ENCODE results near the gene SYTL3. TPM values are rescaled to one million over a fixed set of nuclear protein-coding genes. Genes with fewer than 3 reads are reported as not detected.

The SYTL3 gene
- total RNA-seq, 1 experiment from 2014 or later, result 0.65 TPM

DNA sequence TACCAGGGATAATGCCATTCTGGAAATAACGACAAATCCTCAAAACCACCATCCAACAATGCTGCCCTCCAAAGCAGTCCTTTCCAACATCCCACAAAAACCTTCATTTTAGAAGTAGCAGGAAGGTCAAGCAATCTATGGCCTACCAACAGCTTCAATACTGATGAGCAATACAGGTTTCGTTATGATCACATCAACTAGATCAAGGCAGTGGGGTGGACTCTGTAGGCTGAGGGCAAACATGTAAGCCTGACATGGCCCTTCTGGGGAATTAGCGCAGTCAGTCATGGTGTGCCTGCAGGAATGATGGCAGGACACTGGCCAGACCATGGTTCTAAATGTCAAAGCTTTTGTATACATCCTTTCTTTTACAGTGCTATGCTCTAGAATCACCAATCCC, 127.7 kb downstream of the SYTL3 start:
- Mint-ChIP-seq H3K4me3 (ENCODE audit: unreplicated experiment) (no peak overlapping the region), H3K27me3 (ENCODE audit: insufficient read depth, unreplicated experiment) (no peaks in the 10 kb centered on the region), H3K9me3 (ENCODE audit: unreplicated experiment) (no peaks in the 10 kb centered on the region), H3K27ac (ENCODE audit: low read depth, unreplicated experiment) (no peak overlapping the region), H3K36me3 (ENCODE audit: insufficient read depth, unreplicated experiment) (peaks cover 99% of the 10 kb centered on the region), H3K4me1 (ENCODE audit: insufficient read depth, unreplicated experiment) (peaks cover 23% of the 10 kb centered on the region)
- BruUV-seq (replicated peaks), result no TSS peak
- no peak for DNase-seq (ENCODE audit: unreplicated experiment)
- ChIA-PET CTCF (interaction anchor here (1.2 kb wide), 1 partner anchor 73 kb away, joined by 3 read pairs; no protein-coding TSS in a partner anchor), POLR2A (interaction anchor here (0.7 kb wide), 1 partner anchor 263 kb away, joined by 3 read pairs; no protein-coding TSS in a partner anchor)
- intact Hi-C loops (cut with micrococcal nuclease), result no loop called here
- TF ChIP-seq, protein P1, sequence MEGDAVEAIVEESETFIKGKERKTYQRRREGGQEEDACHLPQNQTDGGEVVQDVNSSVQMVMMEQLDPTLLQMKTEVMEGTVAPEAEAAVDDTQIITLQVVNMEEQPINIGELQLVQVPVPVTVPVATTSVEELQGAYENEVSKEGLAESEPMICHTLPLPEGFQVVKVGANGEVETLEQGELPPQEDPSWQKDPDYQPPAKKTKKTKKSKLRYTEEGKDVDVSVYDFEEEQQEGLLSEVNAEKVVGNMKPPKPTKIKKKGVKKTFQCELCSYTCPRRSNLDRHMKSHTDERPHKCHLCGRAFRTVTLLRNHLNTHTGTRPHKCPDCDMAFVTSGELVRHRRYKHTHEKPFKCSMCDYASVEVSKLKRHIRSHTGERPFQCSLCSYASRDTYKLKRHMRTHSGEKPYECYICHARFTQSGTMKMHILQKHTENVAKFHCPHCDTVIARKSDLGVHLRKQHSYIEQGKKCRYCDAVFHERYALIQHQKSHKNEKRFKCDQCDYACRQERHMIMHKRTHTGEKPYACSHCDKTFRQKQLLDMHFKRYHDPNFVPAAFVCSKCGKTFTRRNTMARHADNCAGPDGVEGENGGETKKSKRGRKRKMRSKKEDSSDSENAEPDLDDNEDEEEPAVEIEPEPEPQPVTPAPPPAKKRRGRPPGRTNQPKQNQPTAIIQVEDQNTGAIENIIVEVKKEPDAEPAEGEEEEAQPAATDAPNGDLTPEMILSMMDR (IDR thresholded peaks at IDR 0.05; ENCODE audit: unreplicated experiment), result no peak

- no peak overlapping the region for H3K27ac Mint-ChIP-seq (ENCODE audit: low read depth, unreplicated experiment)
- ChIA-PET POLR2A (interaction anchor here (0.7 kb wide), 1 partner anchor 262 kb away, joined by 3 read pairs; no protein-coding TSS in a partner anchor), CTCF (no interaction called here)
- DNase-seq (ENCODE audit: unreplicated experiment), result no peak
- no peaks in the 10 kb centered on the region for H3K9me3 Mint-ChIP-seq (ENCODE audit: unreplicated experiment)
- intact Hi-C loops (cut with micrococcal nuclease), result no loop called here
- BruUV-seq (replicated peaks), result no TSS peak
- TF ChIP-seq, protein P1 (IDR thresholded peaks at IDR 0.05; ENCODE audit: unreplicated experiment), result no peak
- H3K4me1 Mint-ChIP-seq (ENCODE audit: insufficient read depth, unreplicated experiment), result peaks cover 18% of the 10 kb centered on the region
- H3K4me3 Mint-ChIP-seq (ENCODE audit: unreplicated experiment), result no peak overlapping the region
- no peaks in the 10 kb centered on the region for H3K27me3 Mint-ChIP-seq (ENCODE audit: insufficient read depth, unreplicated experiment)
- H3K36me3 Mint-ChIP-seq (ENCODE audit: insufficient read depth, unreplicated experiment), result peaks cover 99% of the 10 kb centered on the region
Observed at GRCh38 chr6:158778005-158778527, 128.2 kb downstream of the SYTL3 start.

- H3K9me3 Mint-ChIP-seq (ENCODE audit: unreplicated experiment), result no peaks in the 10 kb centered on the region
- H3K4me3 Mint-ChIP-seq (ENCODE audit: unreplicated experiment), result no peak overlapping the region
- BruUV-seq (replicated peaks), result no TSS peak
- H3K36me3 Mint-ChIP-seq (ENCODE audit: insufficient read depth, unreplicated experiment), result peaks cover 99% of the 10 kb centered on the region
- TF ChIP-seq, protein P1 (IDR thresholded peaks at IDR 0.05; ENCODE audit: unreplicated experiment), result no peak
- ChIA-PET CTCF (interaction anchor here (0.7 to 1.8 kb wide), 2 partner anchors 12 to 204 kb away, joined by 3 to 9 read pairs; no protein-coding TSS in a partner anchor), POLR2A (interaction anchor here (0.7 kb wide), 1 partner anchor 117 kb away, joined by 3 read pairs; no protein-coding TSS in a partner anchor)
- H3K27ac Mint-ChIP-seq (ENCODE audit: low read depth, unreplicated experiment), result no peak overlapping the region
- no peak for DNase-seq (ENCODE audit: unreplicated experiment)
- H3K4me1 Mint-ChIP-seq (ENCODE audit: insufficient read depth, unreplicated experiment), result peaks cover 12% of the 10 kb centered on the region
- intact Hi-C loops (cut with micrococcal nuclease), result no loop called here
- no peaks in the 10 kb centered on the region for H3K27me3 Mint-ChIP-seq (ENCODE audit: insufficient read depth, unreplicated experiment)
Observed at GRCh38 chr6:158780246-158780884, 130.5 kb downstream of the SYTL3 start.

- Mint-ChIP-seq H3K27me3 (ENCODE audit: insufficient read depth, unreplicated experiment) (no peaks in the 10 kb centered on the region), H3K27ac (ENCODE audit: low read depth, unreplicated experiment) (no peak overlapping the region), H3K9me3 (ENCODE audit: unreplicated experiment) (no peaks in the 10 kb centered on the region), H3K36me3 (ENCODE audit: insufficient read depth, unreplicated experiment) (peaks cover 99% of the 10 kb centered on the region), H3K4me3 (ENCODE audit: unreplicated experiment) (no peak overlapping the region), H3K4me1 (ENCODE audit: insufficient read depth, unreplicated experiment) (peaks cover 12% of the 10 kb centered on the region)
- BruUV-seq (replicated peaks), result no TSS peak
- TF ChIP-seq, protein P1 (IDR thresholded peaks at IDR 0.05; ENCODE audit: unreplicated experiment), result no peak
- ChIA-PET CTCF (interaction anchor here (0.6 to 1.8 kb wide), 6 partner anchors 11 to 869 kb away, joined by 3 to 9 read pairs (median 4); no protein-coding TSS in a partner anchor), POLR2A (interaction anchor here (0.6 to 0.9 kb wide), 4 partner anchors 16 to 196 kb away, joined by 3 to 4 read pairs (median 3); no protein-coding TSS in a partner anchor)
- no peak for DNase-seq (ENCODE audit: unreplicated experiment)
- intact Hi-C loops (cut with micrococcal nuclease), result no loop called here
Observed at GRCh38 chr6:158780988-158781691, 131.3 kb downstream of the SYTL3 start.

Data from MCF 10A (cell line).